Measurements from ENCODE around the gene MAPK8IP1. TPM values are rescaled to one million over a fixed set of nuclear protein-coding genes. Genes with fewer than 3 reads are reported as not detected.
A peak's percentile ranks its signal among the peaks of the same experiment; 100 is the strongest.

The MAPK8IP1 gene
- total RNA-seq, 6 experiments from 2014 or later, result 1.7 to 6.2 (median 2.6) TPM

DNA sequence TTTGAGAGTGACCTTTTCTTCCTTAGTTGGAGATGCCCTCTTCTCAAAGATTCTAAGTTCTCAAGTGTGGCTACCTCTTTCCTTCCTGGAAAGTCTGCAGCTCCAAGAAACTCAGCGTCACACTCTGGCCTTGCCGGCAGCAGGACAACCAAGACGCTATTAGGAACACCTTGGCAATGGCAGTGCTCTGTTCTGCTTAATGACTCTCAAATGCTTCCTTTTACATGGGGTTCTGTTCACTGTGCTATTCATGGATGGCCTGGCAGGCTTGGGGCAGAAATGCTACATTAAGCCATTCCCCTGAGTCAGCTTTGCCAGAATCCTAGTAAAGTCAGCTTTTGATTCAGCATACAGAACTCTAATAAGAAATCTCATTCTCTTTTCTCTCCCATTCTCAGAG lies 62.9 kb downstream of the MAPK8IP1 start:
- no peak overlapping the region for H3K27ac ChIP-seq
- intact Hi-C loops (cut with DNase I), result no loop called here
- no peak overlapping the region for H3K4me3 ChIP-seq
- DNase-seq (no peak), ATAC-seq (no peak)
- H3K9me3 ChIP-seq, result no peaks in the 10 kb centered on the region
- no peak for TF ChIP-seq POLR2A (IDR thresholded peaks at IDR 0.05)
- TF ChIP-seq, protein P1, sequence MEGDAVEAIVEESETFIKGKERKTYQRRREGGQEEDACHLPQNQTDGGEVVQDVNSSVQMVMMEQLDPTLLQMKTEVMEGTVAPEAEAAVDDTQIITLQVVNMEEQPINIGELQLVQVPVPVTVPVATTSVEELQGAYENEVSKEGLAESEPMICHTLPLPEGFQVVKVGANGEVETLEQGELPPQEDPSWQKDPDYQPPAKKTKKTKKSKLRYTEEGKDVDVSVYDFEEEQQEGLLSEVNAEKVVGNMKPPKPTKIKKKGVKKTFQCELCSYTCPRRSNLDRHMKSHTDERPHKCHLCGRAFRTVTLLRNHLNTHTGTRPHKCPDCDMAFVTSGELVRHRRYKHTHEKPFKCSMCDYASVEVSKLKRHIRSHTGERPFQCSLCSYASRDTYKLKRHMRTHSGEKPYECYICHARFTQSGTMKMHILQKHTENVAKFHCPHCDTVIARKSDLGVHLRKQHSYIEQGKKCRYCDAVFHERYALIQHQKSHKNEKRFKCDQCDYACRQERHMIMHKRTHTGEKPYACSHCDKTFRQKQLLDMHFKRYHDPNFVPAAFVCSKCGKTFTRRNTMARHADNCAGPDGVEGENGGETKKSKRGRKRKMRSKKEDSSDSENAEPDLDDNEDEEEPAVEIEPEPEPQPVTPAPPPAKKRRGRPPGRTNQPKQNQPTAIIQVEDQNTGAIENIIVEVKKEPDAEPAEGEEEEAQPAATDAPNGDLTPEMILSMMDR (IDR thresholded peaks at IDR 0.05), result no peak
- H3K36me3 ChIP-seq, result peaks cover 0 to 28% (median 6%) of the 10 kb centered on the region in 4 donors
- H3K27me3 ChIP-seq, result no peaks in the 10 kb centered on the region
- no peaks in the 10 kb centered on the region for H3K4me1 ChIP-seq
- WGBS (ENCODE audit: insufficient coverage, low coverage, low lambda C conversion rate, missing lambda C conversion rate), result 83% methylated on average over 1 of the region's 3 CpGs

DNA sequence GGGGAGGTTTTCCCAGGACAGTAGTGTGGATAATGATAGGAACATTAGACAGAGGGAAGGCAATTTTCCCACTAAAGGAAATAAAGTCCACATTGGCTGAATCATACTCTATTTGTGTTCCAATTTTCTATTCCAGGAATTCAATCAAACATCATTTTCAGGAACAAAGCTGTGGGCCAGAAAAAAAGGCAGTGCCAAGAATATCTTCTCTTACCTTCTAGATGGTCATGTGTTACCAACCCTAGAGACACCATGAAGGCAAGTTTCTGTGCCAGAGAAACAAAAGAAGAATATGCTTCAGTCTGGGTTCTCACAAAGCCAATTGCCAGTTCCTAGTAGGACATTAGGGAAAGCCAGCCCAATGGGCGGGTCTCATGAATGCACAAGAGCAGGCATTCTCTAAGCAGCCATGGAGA lies 64.5 kb downstream of the MAPK8IP1 start:
- no peaks in the 10 kb centered on the region for H3K4me1 ChIP-seq
- peaks cover 0 to 28% (median 6%) of the 10 kb centered on the region in 4 donors for H3K36me3 ChIP-seq
- H3K4me3 ChIP-seq, result no peak overlapping the region
- DNase-seq (no peak), ATAC-seq (peak; percentile 46 to 92 (median 54))
- no peaks in the 10 kb centered on the region for H3K27me3 ChIP-seq
- no peak overlapping the region for H3K27ac ChIP-seq
- 100% methylated on average over 1 of the region's 1 CpG for WGBS (ENCODE audit: insufficient coverage, low coverage, low lambda C conversion rate, missing lambda C conversion rate)
- intact Hi-C loops (cut with DNase I), result no loop called here
- TF ChIP-seq POLR2A (IDR thresholded peaks at IDR 0.05), result no peak
- TF ChIP-seq, protein P1 (IDR thresholded peaks at IDR 0.05), result no peak
- H3K9me3 ChIP-seq, result no peaks in the 10 kb centered on the region

Other genes with a start within 250 kb of the MAPK8IP1 start
- gene CHST1, start 220.0 kb upstream of the MAPK8IP1 start, total RNA-seq, result 1 to 10 TPM in 3 of 6 experiments, under 1 TPM in 3; 0.49 to 1.6 (median 0.92) TPM
- 100 to 1,000 TPM in 3 of 6 experiments, 10 to 100 TPM in 3; 11.6 to 134 (median 83.9) TPM for gene SLC35C1, start 80.5 kb upstream of the MAPK8IP1 start, total RNA-seq
- 100 to 1,000 TPM in 1 of 6 experiments, 10 to 100 TPM in 5; 19.6 to 104 (median 31.5) TPM for gene CRY2, start 38.2 kb upstream of the MAPK8IP1 start, total RNA-seq
- gene FREY1, start 21.6 kb downstream of the MAPK8IP1 start, total RNA-seq, result under 1 TPM in 3 of 6 experiments, not detected in 3; 0.40 to 0.90 (median 0.42) TPM
- 10 to 100 TPM; 17.9 to 36.7 (median 32.4) TPM for gene PEX16, start 32.2 kb downstream of the MAPK8IP1 start, total RNA-seq
- 1 to 10 TPM in 5 of 6 experiments, under 1 TPM in 1; 0.43 to 3.5 (median 2.4) TPM for gene LARGE2, start 37.0 kb downstream of the MAPK8IP1 start, total RNA-seq
- gene PHF21A, start 235.8 kb downstream of the MAPK8IP1 start, total RNA-seq, result 10 to 100 TPM in 5 of 6 experiments, 1 to 10 TPM in 1; 9.2 to 17.1 (median 10.4) TPM